Measurements from ENCODE around the gene TCF19.

Gene TCF19

DNA sequence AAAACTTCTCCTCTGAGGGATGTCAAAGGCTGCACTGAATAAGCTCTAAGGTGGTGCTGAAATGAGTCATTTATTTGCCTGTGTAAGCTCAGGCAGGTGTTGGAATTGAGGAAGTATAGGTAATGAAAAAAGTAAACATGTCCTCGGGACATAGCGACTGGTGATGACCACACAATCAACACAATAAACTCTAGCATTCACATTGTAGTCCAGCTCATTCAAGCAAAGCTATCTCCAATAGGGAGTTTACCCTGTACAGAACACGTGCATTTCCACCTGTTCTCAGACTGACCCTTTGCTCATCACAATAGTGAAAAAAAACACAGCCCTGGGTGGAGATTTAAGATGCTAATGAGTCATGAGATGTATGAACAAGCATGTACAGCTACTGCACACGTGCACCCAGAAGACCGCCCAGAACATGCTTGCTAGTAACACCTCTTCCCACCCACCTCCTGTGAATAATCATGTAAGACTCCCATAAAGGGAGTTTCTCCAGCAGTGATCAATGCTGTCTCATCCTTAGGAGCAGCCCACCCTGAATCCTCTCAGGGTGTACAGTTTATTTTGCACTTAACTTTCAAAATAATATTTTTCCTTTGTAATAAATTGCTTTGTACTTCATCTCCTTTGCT, 45.1 kb downstream of the TCF19 start (continued):
- no peak for TF ChIP-seq ZNF292 (tag by site-specific recombination; IDR thresholded peaks at IDR 0.05; ENCODE audit: borderline replicate concordance, low read depth)
- TF ChIP-seq ZEB2 (tag by site-specific recombination; IDR thresholded peaks at IDR 0.05): peak; percentile 46
- TF ChIP-seq ZNF394 (tag by site-specific recombination; IDR thresholded peaks at IDR 0.05; ENCODE audit: borderline replicate concordance): 0 out of 2 replicates have a peak, but pooled peaks have one; percentile 35
- TF ChIP-seq, protein P1, sequence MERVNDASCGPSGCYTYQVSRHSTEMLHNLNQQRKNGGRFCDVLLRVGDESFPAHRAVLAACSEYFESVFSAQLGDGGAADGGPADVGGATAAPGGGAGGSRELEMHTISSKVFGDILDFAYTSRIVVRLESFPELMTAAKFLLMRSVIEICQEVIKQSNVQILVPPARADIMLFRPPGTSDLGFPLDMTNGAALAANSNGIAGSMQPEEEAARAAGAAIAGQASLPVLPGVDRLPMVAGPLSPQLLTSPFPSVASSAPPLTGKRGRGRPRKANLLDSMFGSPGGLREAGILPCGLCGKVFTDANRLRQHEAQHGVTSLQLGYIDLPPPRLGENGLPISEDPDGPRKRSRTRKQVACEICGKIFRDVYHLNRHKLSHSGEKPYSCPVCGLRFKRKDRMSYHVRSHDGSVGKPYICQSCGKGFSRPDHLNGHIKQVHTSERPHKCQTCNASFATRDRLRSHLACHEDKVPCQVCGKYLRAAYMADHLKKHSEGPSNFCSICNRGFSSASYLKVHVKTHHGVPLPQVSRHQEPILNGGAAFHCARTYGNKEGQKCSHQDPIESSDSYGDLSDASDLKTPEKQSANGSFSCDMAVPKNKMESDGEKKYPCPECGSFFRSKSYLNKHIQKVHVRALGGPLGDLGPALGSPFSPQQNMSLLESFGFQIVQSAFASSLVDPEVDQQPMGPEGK (tag by site-specific recombination; IDR thresholded peaks at IDR 0.05): peak; percentile 46
- peak; percentile 56 for TF ChIP-seq SP2 (tag by site-specific recombination; IDR thresholded peaks at IDR 0.05)
- peak; percentile 27; the same call in 1 of the 2 replicates for TF ChIP-seq KLF1 (tag by site-specific recombination; IDR thresholded peaks at IDR 0.05)
- peak; percentile 88 for TF ChIP-seq ZBTB20 (tag by site-specific recombination; IDR thresholded peaks at IDR 0.05)
- TF ChIP-seq WT1 (tag by site-specific recombination; IDR thresholded peaks at IDR 0.05): peak; percentile 89
- TF ChIP-seq, protein P2, sequence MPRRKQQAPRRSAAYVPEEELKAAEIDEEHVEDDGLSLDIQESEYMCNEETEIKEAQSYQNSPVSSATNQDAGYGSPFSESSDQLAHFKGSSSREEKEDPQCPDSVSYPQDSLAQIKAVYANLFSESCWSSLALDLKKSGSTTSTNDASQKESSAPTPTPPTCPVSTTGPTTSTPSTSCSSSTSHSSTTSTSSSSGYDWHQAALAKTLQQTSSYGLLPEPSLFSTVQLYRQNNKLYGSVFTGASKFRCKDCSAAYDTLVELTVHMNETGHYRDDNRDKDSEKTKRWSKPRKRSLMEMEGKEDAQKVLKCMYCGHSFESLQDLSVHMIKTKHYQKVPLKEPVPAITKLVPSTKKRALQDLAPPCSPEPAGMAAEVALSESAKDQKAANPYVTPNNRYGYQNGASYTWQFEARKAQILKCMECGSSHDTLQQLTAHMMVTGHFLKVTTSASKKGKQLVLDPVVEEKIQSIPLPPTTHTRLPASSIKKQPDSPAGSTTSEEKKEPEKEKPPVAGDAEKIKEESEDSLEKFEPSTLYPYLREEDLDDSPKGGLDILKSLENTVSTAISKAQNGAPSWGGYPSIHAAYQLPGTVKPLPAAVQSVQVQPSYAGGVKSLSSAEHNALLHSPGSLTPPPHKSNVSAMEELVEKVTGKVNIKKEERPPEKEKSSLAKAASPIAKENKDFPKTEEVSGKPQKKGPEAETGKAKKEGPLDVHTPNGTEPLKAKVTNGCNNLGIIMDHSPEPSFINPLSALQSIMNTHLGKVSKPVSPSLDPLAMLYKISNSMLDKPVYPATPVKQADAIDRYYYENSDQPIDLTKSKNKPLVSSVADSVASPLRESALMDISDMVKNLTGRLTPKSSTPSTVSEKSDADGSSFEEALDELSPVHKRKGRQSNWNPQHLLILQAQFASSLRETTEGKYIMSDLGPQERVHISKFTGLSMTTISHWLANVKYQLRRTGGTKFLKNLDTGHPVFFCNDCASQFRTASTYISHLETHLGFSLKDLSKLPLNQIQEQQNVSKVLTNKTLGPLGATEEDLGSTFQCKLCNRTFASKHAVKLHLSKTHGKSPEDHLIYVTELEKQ (tag by site-specific recombination; IDR thresholded peaks at IDR 0.05; ENCODE audit: borderline replicate concordance): 0 out of 2 replicates have a peak, but pooled peaks have one; percentile 16
- peak; percentile 65 for TF ChIP-seq ZNF366 (tag by site-specific recombination; conservative IDR thresholded peaks at IDR 0.05)
- peak; percentile 46; the same call in 1 of the 2 replicates for TF ChIP-seq GLIS2 (tag by site-specific recombination; IDR thresholded peaks at IDR 0.05)
- TF ChIP-seq, protein P3, sequence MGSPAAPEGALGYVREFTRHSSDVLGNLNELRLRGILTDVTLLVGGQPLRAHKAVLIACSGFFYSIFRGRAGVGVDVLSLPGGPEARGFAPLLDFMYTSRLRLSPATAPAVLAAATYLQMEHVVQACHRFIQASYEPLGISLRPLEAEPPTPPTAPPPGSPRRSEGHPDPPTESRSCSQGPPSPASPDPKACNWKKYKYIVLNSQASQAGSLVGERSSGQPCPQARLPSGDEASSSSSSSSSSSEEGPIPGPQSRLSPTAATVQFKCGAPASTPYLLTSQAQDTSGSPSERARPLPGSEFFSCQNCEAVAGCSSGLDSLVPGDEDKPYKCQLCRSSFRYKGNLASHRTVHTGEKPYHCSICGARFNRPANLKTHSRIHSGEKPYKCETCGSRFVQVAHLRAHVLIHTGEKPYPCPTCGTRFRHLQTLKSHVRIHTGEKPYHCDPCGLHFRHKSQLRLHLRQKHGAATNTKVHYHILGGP (tag by site-specific recombination; IDR thresholded peaks at IDR 0.05): no peak
- 0 out of 2 replicates have a peak, but pooled peaks have one; percentile 31 for TF ChIP-seq KLF10 (tag by site-specific recombination; IDR thresholded peaks at IDR 0.05)
- peak; percentile 85 for TF ChIP-seq SP3 (tag by site-specific recombination; IDR thresholded peaks at IDR 0.05)
- TF ChIP-seq, protein P4, sequence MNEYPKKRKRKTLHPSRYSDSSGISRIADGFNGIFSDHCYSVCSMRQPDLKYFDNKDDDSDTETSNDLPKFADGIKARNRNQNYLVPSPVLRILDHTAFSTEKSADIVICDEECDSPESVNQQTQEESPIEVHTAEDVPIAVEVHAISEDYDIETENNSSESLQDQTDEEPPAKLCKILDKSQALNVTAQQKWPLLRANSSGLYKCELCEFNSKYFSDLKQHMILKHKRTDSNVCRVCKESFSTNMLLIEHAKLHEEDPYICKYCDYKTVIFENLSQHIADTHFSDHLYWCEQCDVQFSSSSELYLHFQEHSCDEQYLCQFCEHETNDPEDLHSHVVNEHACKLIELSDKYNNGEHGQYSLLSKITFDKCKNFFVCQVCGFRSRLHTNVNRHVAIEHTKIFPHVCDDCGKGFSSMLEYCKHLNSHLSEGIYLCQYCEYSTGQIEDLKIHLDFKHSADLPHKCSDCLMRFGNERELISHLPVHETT (tag by site-specific recombination; IDR thresholded peaks at IDR 0.05): peak; percentile 17; the same call in 1 of the 2 replicates
- TF ChIP-seq ZFHX2 (tag by site-specific recombination; conservative IDR thresholded peaks at IDR 0.05): peak; percentile 59
- TF ChIP-seq ZNF629 (tag by site-specific recombination; IDR thresholded peaks at IDR 0.05): 0 out of 2 replicates have a peak, but pooled peaks have one; percentile 38
- peak; percentile 59; the same call in 1 of the 2 replicates for TF ChIP-seq SP7 (tag by site-specific recombination; IDR thresholded peaks at IDR 0.05)
- 0 out of 2 replicates have a peak, but pooled peaks have one; percentile 37 for TF ChIP-seq BCL11A (tag by site-specific recombination; IDR thresholded peaks at IDR 0.05; ENCODE audit: low read depth)
- TF ChIP-seq SCRT2 (tag by site-specific recombination; IDR thresholded peaks at IDR 0.05): peak; percentile 94
- TF ChIP-seq, protein P5, sequence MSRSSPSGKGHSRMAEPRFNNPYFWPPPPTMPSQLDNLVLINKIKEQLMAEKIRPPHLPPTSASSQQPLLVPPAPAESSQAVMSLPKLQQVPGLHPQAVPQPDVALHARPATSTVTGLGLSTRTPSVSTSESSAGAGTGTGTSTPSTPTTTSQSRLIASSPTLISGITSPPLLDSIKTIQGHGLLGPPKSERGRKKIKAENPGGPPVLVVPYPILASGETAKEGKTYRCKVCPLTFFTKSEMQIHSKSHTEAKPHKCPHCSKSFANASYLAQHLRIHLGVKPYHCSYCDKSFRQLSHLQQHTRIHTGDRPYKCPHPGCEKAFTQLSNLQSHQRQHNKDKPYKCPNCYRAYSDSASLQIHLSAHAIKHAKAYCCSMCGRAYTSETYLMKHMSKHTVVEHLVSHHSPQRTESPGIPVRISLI (tag by site-specific recombination; IDR thresholded peaks at IDR 0.05): peak; percentile 96
